Stomach (tissue), 9 donors: ENCODE data around the gene FSTL3. TPM values are rescaled to one million over a fixed set of nuclear protein-coding genes. Genes with fewer than 3 reads are reported as not detected.

ENCODE experiments used
- DNase-seq, 2 donors: peaks; one replicate each; pipeline versions ENCODE4 v3.0.0 to v3.0.0-alpha.2; 2013 to 2019
- H3K27ac ChIP-seq, 5 donors: fragments of 200-600 bp in 4 of 5; sonication (generic) in 4 of 5; one replicate each; pipeline ENCODE4 v1.5.1; 2013 to 2019; ENCODE audit warnings: mild to moderate bottlenecking in 1 of 5, moderate library complexity in 1 of 5
- H3K27me3 ChIP-seq, 3 donors: fragments of 200-600 bp; sonication (generic); one replicate each; pipeline ENCODE4 v1.5.1; 2017 to 2019; ENCODE audit warnings: mixed run types in 1 of 3
- H3K36me3 ChIP-seq, 4 donors: fragments of 200-600 bp; sonication (generic); 1 replicate in 3 of 4; 2 replicates in 1 of 4; pipeline ENCODE4 v1.5.1; 2016 to 2019
- H3K4me1 ChIP-seq, 4 donors: fragments of 200-600 bp; sonication (generic); one replicate each; pipeline ENCODE4 v1.5.1; 2016 to 2019
- H3K4me3 ChIP-seq, 4 donors: fragments of 200-600 bp; sonication (generic) in 3 of 4; one replicate each; pipeline ENCODE4 v1.5.1; 2016 to 2019; ENCODE audit warnings: mild to moderate bottlenecking in 1 of 4
- H3K9me3 ChIP-seq, 4 donors: fragments of 200-600 bp; sonication (generic); one replicate each; pipeline ENCODE4 v1.5.1; 2016 to 2019
- CTCF ChIP-seq, 7 experiments: fragments of 450-650 bp in 4 of 7; fragments of 200-600 bp in 3 of 7; sonication (generic) in 3 of 7; IDR thresholded peaks; one replicate each; pipeline ENCODE4 v1.5.1; 2016 to 2019; ENCODE audit warnings: antibody characterized with exemption in 7 of 7, control low read depth in 2 of 7, mild to moderate bottlenecking in 1 of 7
- EP300 ChIP-seq: sonication (generic); formaldehyde crosslinking; IDR thresholded peaks from one replicate; pipeline ENCODE4 v1.6.1; 2017; ENCODE audit warnings: antibody characterized with exemption
- POLR2A ChIP-seq, 4 donors: fragments of 450-650 bp; IDR thresholded peaks; one replicate each; pipeline ENCODE4 v1.6.1; 2016; ENCODE audit warnings: antibody characterized with exemption in 4 of 4, control low read depth in 2 of 4, mild to moderate bottlenecking in 1 of 4, moderate library complexity in 1 of 4
- POLR2AphosphoS5 ChIP-seq, 3 donors: sonication (generic); formaldehyde crosslinking; IDR thresholded peaks; one replicate each; pipeline ENCODE4 v1.6.1; 2016; ENCODE audit warnings: antibody characterized with exemption in 3 of 3
- WGBS, 5 donors: extraction: QIAGEN DNeasy Blood & Tissue Kit in 3 of 5; methylation state at CpG; one replicate each; pipeline versions ENCODE4 v1.1.5 to v1.1.7; 2013 to 2018; 5-methylcytosine and 5-hydroxymethylcytosine counted together
- intact Hi-C: fragments of 100-400 bp; cut with DNase I; formaldehyde crosslinking; loops from one replicate; pipeline ENCODE4 v1.15.1; 2023; ENCODE audit warnings: low total_unique reads
- polyA plus RNA-seq, 3 donors: library from polyadenylated mRNA; stranded (reverse); fragments of 200-250 nt; gene quantifications; one replicate each; pipeline ENCODE4 v1.2.3, GENCODE V29; 2013
- total RNA-seq, 5 donors: library from RNA; depleted of rRNA; stranded (reverse); fragments of >200 nt; gene quantifications; one replicate each; pipeline versions ENCODE4 v1.1.0 to v1.2.3, GENCODE V29; 2014 to 2016
- donor health status: healthy with polysubstance abuse.
- donor health status: Bipolar disorder and iron deficiency.
- donor health status: healthy.

FSTL3 gene
- total and polyA plus RNA-seq, 8 donors: 12.3 to 136 (median 28.3) TPM

GRCh38 chr19:681029-682019, 5.1 kb downstream of the FSTL3 start:
- intact Hi-C loops: no loop called here
- Histone ChIP-seq H3K36me3 (peaks cover 0 to 9% (median 1%) of the 10 kb centered on the region in 4 donors), H3K9me3 (no peaks in the 10 kb centered on the region), H3K27ac (peak overlapping the region; percentile 88 to 98 (median 91)), H3K4me3 (peak overlapping the region; percentile 31 to 81 (median 66)), H3K4me1 (peaks cover 29 to 44% (median 38%) of the 10 kb centered on the region in 4 donors), H3K27me3 (peaks cover 0 to 16% (median 10%) of the 10 kb centered on the region in 3 donors)
- peak in 1 of 2 donors; percentile 90 for DNase-seq
- WGBS, 5 donors: 59 to 70% (median 67%) methylated on average over 46 to 54 of the region's 54 CpGs
- TF ChIP-seq EP300 (no peak), CTCF (IDR thresholded peaks at IDR 0.05) (no peak), POLR2A (IDR thresholded peaks at IDR 0.05) (no peak), POLR2AphosphoS5 (IDR thresholded peaks at IDR 0.05) (no peak)

GRCh38 chr19:682678-683320, 6.6 kb downstream of the FSTL3 start:
- TF ChIP-seq POLR2AphosphoS5 (IDR thresholded peaks at IDR 0.05): no peak
- TF ChIP-seq CTCF (IDR thresholded peaks at IDR 0.05): no peak
- no peak for TF ChIP-seq POLR2A (IDR thresholded peaks at IDR 0.05)
- no peak for TF ChIP-seq EP300
- Histone ChIP-seq H3K9me3 (no peaks in the 10 kb centered on the region), H3K27me3 (peaks cover 0 to under 1% (median 0%) of the 10 kb centered on the region in 3 donors), H3K27ac (peak overlapping the region in 1 of 5 donors; percentile 18), H3K36me3 (peaks cover 0 to 9% (median 1%) of the 10 kb centered on the region in 4 donors), H3K4me1 (peaks cover 15 to 29% (median 23%) of the 10 kb centered on the region in 4 donors), H3K4me3 (no peak overlapping the region)
- intact Hi-C loops: no loop called here
- no peak for DNase-seq
- WGBS, 5 donors: 68 to 84% (median 71%) methylated on average over 18 to 25 of the region's 25 CpGs

- Histone ChIP-seq H3K27me3 (no peaks in the 10 kb centered on the region), H3K4me1 (peaks cover 0 to 10% (median 5%) of the 10 kb centered on the region in 4 donors), H3K4me3 (no peak overlapping the region), H3K36me3 (peaks cover 0 to 9% (median 1%) of the 10 kb centered on the region in 4 donors), H3K27ac (no peak overlapping the region), H3K9me3 (no peaks in the 10 kb centered on the region)
- no peak for DNase-seq
- no peak for TF ChIP-seq POLR2A (IDR thresholded peaks at IDR 0.05)
- TF ChIP-seq CTCF (IDR thresholded peaks at IDR 0.05): no peak
- no peak for TF ChIP-seq POLR2AphosphoS5 (IDR thresholded peaks at IDR 0.05)
- no peak for TF ChIP-seq EP300
- WGBS, 5 donors: 78 to 83% (median 79%) methylated on average over 26 to 31 of the region's 31 CpGs
- intact Hi-C loops: no loop called here
These were observed 9.3 kb downstream of the FSTL3 start for GRCh38 chr19:685454-685931.

GRCh38 chr19:686589-687297, 10.6 kb downstream of the FSTL3 start:
- no peak overlapping the region for H3K27ac ChIP-seq
- no peaks in the 10 kb centered on the region for H3K4me1 ChIP-seq
- no peak for TF ChIP-seq CTCF (IDR thresholded peaks at IDR 0.05)
- no peak for TF ChIP-seq EP300
- no peak for TF ChIP-seq POLR2A (IDR thresholded peaks at IDR 0.05)
- no peaks in the 10 kb centered on the region for H3K27me3 ChIP-seq
- intact Hi-C loops: no loop called here
- peaks cover 0 to 2% (median under 1%) of the 10 kb centered on the region in 4 donors for H3K36me3 ChIP-seq
- no peak for DNase-seq
- WGBS, 5 donors: 70 to 88% (median 73%) methylated on average over 6 to 17 of the region's 17 CpGs
- no peak overlapping the region for H3K4me3 ChIP-seq
- H3K9me3 ChIP-seq: no peaks in the 10 kb centered on the region
